H1 (cell line): ENCODE results near the gene SHISAL1. TPM values are rescaled to one million over a fixed set of nuclear protein-coding genes. Genes with fewer than 3 reads are reported as not detected.

ENCODE experiments used
- CREB1 ChIP-seq: IDR thresholded peaks from 2 replicates; pipeline ENCODE4 v1.6.1; 2012; ENCODE audit warnings: inconsistent platforms
- KDM4A ChIP-seq: IDR thresholded peaks from one replicate; pipeline ENCODE4 v1.7.1; 2012; ENCODE audit warnings: low read depth, mild to moderate bottlenecking, moderate library complexity, low read length, inconsistent platforms; ENCODE audit not compliant: severe bottlenecking
- NRF1 ChIP-seq: IDR thresholded peaks from 2 replicates; pipeline ENCODE4 v1.6.1; 2011; ENCODE audit warnings: mild to moderate bottlenecking, low read depth, low read length, improper control_type of control experiment
- YY1 ChIP-seq: IDR thresholded peaks from 2 replicates; pipeline ENCODE4 v1.6.1; 2011; ENCODE audit warnings: low read depth, mild to moderate bottlenecking, low read length
- polyA plus RNA-seq, 7 experiments: library from polyadenylated mRNA; depleted of rRNA in 3 of 7; stranded (reverse) in 5 of 7; unstranded in 2 of 7; fragments of >200 nt in 5 of 7; fragments of 200-250 nt in 2 of 7; gene quantifications; 1 replicate in 5 of 7; 2 replicates in 1 of 7; 4 replicates in 1 of 7; pipeline versions ENCODE4 v1.2.1 to v1.2.3, GENCODE V29; 2011 to 2013; ENCODE audit warnings: missing spikeins in 2 of 7, mixed read lengths in 2 of 7
- total RNA-seq: library from RNA; stranded (reverse); fragmentation: NEBNext Ultra II Directional; extraction: Animal tissue kit (Norgen Biotek cat#: 25700); gene quantifications from 2 replicates; pipeline ENCODE4 v1.2.1, GENCODE V29; 2021

SHISAL1 gene
- total and polyA plus RNA-seq, 2 of the 8 experiments (the other 6 are each of a cell fraction or from before 2014, with no cell fraction given), result 3.7 to 5.8 TPM

GRCh38 chr22:44276706-44277356, 35.9 kb downstream of the SHISAL1 start (continued):
- TF ChIP-seq KDM4A, result no peak
- TF ChIP-seq NRF1, result no peak
- TF ChIP-seq YY1, result no peak
- TF ChIP-seq CREB1, result no peak
